Measurements from ENCODE around the gene IFFO2.

Gene IFFO2

DNA sequence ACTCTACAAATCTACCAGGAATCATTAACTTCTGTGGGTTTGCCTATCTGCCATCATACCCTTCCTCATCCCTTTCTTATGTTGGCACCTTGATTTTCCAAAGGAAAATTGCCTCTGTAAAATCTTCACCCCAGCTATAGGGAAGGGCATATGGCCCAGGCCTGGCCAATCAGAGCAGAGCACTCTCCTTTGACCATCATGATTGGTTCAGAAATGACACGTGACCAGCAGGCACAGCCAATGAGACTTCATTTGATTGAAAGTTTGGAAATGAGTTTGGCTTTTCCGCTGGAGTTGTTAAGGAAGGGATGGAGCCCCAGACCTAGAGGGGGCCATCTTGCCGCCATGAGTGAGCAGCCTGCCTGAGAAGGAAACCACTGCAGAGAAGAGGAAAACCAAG lies 35.1 kb upstream of the IFFO2 start:
- no peak overlapping the region for H3K27ac ChIP-seq
- TF ChIP-seq, protein P1, sequence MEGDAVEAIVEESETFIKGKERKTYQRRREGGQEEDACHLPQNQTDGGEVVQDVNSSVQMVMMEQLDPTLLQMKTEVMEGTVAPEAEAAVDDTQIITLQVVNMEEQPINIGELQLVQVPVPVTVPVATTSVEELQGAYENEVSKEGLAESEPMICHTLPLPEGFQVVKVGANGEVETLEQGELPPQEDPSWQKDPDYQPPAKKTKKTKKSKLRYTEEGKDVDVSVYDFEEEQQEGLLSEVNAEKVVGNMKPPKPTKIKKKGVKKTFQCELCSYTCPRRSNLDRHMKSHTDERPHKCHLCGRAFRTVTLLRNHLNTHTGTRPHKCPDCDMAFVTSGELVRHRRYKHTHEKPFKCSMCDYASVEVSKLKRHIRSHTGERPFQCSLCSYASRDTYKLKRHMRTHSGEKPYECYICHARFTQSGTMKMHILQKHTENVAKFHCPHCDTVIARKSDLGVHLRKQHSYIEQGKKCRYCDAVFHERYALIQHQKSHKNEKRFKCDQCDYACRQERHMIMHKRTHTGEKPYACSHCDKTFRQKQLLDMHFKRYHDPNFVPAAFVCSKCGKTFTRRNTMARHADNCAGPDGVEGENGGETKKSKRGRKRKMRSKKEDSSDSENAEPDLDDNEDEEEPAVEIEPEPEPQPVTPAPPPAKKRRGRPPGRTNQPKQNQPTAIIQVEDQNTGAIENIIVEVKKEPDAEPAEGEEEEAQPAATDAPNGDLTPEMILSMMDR (IDR thresholded peaks at IDR 0.05): no peak

DNA sequence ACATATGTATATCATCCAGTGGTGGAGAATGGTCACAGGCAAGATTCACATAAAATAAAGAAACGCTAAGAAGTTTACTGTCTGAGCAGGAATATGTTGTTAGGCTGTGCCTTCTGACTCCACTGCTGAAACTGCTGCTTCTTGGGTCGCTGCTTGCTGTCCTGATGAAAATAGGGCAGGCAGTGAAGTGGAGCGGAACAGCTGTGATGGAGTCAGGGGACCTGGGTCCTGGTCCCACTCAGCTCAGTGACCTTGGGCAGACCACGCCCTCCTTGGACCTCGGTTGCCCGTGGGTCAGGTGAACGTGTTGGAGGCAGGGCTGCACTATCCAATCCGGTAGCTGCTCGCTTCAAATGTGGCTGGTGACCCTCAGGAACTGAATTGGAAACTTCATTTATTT lies 33.4 kb upstream of the IFFO2 start:
- intact Hi-C loops (cut with DNase I; ENCODE audit: low total_unique reads): no loop called here
- no peaks in the 10 kb centered on the region for H3K27me3 ChIP-seq
- no peak overlapping the region for H3K4me3 ChIP-seq
- no peaks in the 10 kb centered on the region for H3K36me3 ChIP-seq
- H3K27ac ChIP-seq: no peak overlapping the region
- no peaks in the 10 kb centered on the region for H3K9me3 ChIP-seq
- TF ChIP-seq, protein P1 (IDR thresholded peaks at IDR 0.05): no peak
- peak in 1 of 2 donors; percentile 39 for DNase-seq
- H3K4me1 ChIP-seq: no peaks in the 10 kb centered on the region

More for the DNA sequence above, 35.1 kb upstream of the IFFO2 start:
- H3K27me3 ChIP-seq: no peaks in the 10 kb centered on the region
- no peak overlapping the region for H3K4me3 ChIP-seq
- DNase-seq: peak in 1 of 2 donors; percentile 13
- no peaks in the 10 kb centered on the region for H3K4me1 ChIP-seq
- intact Hi-C loops (cut with DNase I; ENCODE audit: low total_unique reads): no loop called here
- no peaks in the 10 kb centered on the region for H3K9me3 ChIP-seq
- no peaks in the 10 kb centered on the region for H3K36me3 ChIP-seq

DNA sequence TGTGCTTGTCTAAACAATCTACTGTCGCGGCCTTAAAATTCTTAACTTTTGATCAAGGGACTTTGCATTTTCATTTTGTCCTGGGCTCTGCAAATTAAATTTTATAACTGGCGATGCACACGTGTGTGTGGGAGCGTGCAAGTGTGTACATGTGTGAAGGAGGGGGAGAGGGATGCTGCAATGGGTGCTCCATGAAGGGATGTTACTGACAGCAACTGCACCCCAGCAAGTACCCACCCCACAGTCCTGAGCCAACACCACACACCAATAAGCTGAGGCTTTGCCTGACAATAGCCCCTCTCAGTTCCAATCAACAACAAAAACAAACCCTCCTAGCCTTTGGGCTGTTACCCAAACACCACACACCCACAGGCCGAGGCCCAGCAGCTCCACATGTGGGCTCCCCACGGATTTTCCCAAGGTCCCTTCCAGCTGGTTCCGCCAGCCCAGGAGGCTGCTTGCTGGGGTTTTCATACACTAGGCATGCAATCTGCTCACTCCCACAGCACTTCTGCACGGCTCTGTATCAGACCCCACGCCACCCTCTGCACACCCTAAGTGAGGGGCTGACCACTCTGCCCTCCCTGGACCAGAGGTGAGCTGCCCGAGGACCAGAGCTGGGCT lies 32.8 kb upstream of the IFFO2 start:
- DNase-seq: peak in 1 of 2 donors; percentile 34
- no peak overlapping the region for H3K27ac ChIP-seq
- intact Hi-C loops (cut with DNase I; ENCODE audit: low total_unique reads): no loop called here
- no peaks in the 10 kb centered on the region for H3K36me3 ChIP-seq
- TF ChIP-seq, protein P1 (IDR thresholded peaks at IDR 0.05): no peak
- no peaks in the 10 kb centered on the region for H3K27me3 ChIP-seq
- H3K9me3 ChIP-seq: no peaks in the 10 kb centered on the region
- H3K4me1 ChIP-seq: no peaks in the 10 kb centered on the region
- H3K4me3 ChIP-seq: no peak overlapping the region

DNA sequence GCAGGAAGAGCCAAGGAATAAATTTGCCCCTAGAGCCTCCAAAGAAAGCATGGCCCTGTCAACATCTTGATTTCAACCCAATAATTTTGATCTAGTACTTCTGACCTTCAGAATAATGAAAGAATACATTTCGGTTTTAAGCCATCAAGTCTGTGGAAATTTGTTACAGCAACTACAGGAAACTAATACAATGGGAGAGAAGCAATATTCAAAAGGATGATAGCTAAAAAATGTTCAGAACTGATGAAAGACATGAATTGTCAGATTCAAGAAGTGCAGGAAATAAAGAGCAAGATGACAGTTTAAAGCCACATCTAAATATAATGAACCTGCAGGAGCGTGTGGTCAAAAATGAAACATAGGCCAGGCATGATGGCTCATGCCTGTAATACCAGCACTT lies 24.8 kb upstream of the IFFO2 start:
- H3K27me3 ChIP-seq: peaks cover 0 to 3% of the 10 kb centered on the region in 2 donors
- no peaks in the 10 kb centered on the region for H3K4me1 ChIP-seq
- no peak overlapping the region for H3K4me3 ChIP-seq
- intact Hi-C loops (cut with DNase I; ENCODE audit: low total_unique reads): no loop called here
- no peaks in the 10 kb centered on the region for H3K36me3 ChIP-seq
- TF ChIP-seq, protein P1 (IDR thresholded peaks at IDR 0.05): no peak
- no peak for DNase-seq
- H3K9me3 ChIP-seq: peaks cover 0 to 9% (median 3%) of the 10 kb centered on the region in 3 donors
- no peak overlapping the region for H3K27ac ChIP-seq

DNA sequence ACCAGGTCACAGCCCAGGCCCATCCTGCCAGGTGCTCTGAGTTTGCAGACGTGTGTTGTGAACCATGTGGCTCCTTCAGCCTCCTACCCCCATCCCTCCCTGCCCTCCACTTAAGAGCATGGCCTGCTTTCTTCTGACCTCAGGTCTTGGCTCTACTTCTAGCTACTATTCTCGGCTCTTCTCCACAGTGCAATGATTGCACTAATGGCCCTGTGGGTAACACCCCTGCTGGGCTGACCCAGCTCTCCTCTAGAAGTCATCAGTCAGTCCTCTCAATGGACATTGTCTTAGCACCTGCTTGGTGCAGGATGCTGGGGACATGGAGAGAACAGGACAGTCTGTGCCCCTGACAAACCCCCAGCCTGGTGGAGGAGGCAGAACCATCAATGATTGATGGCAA lies 22.2 kb upstream of the IFFO2 start:
- Histone ChIP-seq H3K27ac (no peak overlapping the region), H3K27me3 (peaks cover 0 to under 1% of the 10 kb centered on the region in 2 donors), H3K4me1 (no peaks in the 10 kb centered on the region), H3K9me3 (peaks cover 0 to 9% (median 3%) of the 10 kb centered on the region in 3 donors), H3K36me3 (no peaks in the 10 kb centered on the region), H3K4me3 (no peak overlapping the region)
- DNase-seq: no peak
- TF ChIP-seq, protein P1 (IDR thresholded peaks at IDR 0.05): no peak
- intact Hi-C loops (cut with DNase I; ENCODE audit: low total_unique reads): no loop called here
